HG03108 (cell line): Measurements from ENCODE around the gene TAS2R38.

Experiments
- ATAC-seq: cut with Tn5 transposase; IDR thresholded peaks from one replicate; pipeline ENCODE4 v1.9.1; 2021; ENCODE audit warnings: moderate library complexity; ENCODE audit not compliant: unreplicated experiment

Gene TAS2R38

GRCh38 chr7:141976524-141977245 lies 3.1 kb upstream of the TAS2R38 start:
- ATAC-seq: no peak

- peak; percentile 59 for ATAC-seq
Observed at GRCh38 chr7:141975806-141976523, 2.4 kb upstream of the TAS2R38 start.

GRCh38 chr7:141974831-141975230 lies 1.3 kb upstream of the TAS2R38 start:
- no peak for ATAC-seq

- peak; percentile 72 for ATAC-seq
Observed at GRCh38 chr7:141960687-141961422, 12.7 kb downstream of the TAS2R38 start.

GRCh38 chr7:141956084-141956483 lies 17.5 kb downstream of the TAS2R38 start:
- ATAC-seq: no peak

- no peak for ATAC-seq
Observed at GRCh38 chr7:141954334-141954733, 19.2 kb downstream of the TAS2R38 start.

- no peak for ATAC-seq
Observed at GRCh38 chr7:141952461-141952860, 21.1 kb downstream of the TAS2R38 start.

- ATAC-seq: no peak
Observed at GRCh38 chr7:141950806-141951205, 22.8 kb downstream of the TAS2R38 start.

- no peak for ATAC-seq
Observed at GRCh38 chr7:141949911-141950310, 23.7 kb downstream of the TAS2R38 start.

- ATAC-seq: no peak
Observed at GRCh38 chr7:141949451-141949850, 24.1 kb downstream of the TAS2R38 start.

GRCh38 chr7:141949021-141949420 lies 24.6 kb downstream of the TAS2R38 start:
- ATAC-seq: no peak

- no peak for ATAC-seq
Observed at GRCh38 chr7:141946796-141947195, 26.8 kb downstream of the TAS2R38 start, which contains the start of gene CLEC5A. Gene CLEC5A, minus strand, starts transcription at chr7:141946974. Its CDS starts 682 bp downstream, at chr7:141946292.

GRCh38 chr7:141945356-141945755 lies 28.2 kb downstream of the TAS2R38 start:
- ATAC-seq: no peak

GRCh38 chr7:141944811-141945210 lies 28.8 kb downstream of the TAS2R38 start:
- ATAC-seq: no peak

GRCh38 chr7:141943846-141944245 lies 29.7 kb downstream of the TAS2R38 start:
- no peak for ATAC-seq

GRCh38 chr7:141941075-141941474 lies 32.5 kb downstream of the TAS2R38 start:
- ATAC-seq: no peak

- ATAC-seq: no peak
Observed at GRCh38 chr7:141930211-141930610, 43.4 kb downstream of the TAS2R38 start.

- no peak for ATAC-seq
Observed at GRCh38 chr7:141928845-141929195, 44.8 kb downstream of the TAS2R38 start.

GRCh38 chr7:141928146-141928844 lies 45.3 kb downstream of the TAS2R38 start:
- ATAC-seq: no peak
